Lung (tissue), 12 donors: Measurements from ENCODE around the gene UST. TPM values are rescaled to one million over a fixed set of nuclear protein-coding genes. Genes with fewer than 3 reads are reported as not detected.

Experiments
- ATAC-seq: fragments of 200-7000 bp; cut with Tn5 transposase; one replicate; pipeline ENCODE4 v1.9.1; 2020; ENCODE audit warnings: moderate number of reproducible peaks; ENCODE audit not compliant: insufficient read depth, low FRiP score
- DNase-seq, 3 donors: peaks; one replicate each; pipeline ENCODE4 v3.0.0-alpha.2; 2013 to 2017
- H3K27ac ChIP-seq, 2 donors: one replicate each; pipeline ENCODE4 v1.5.1; 2013; ENCODE audit warnings: mild to moderate bottlenecking in 2 of 2, moderate library complexity in 2 of 2, control low read depth in 1 of 2, inconsistent platforms in 1 of 2, low read depth in 1 of 2, low read length in 1 of 2
- H3K27me3 ChIP-seq, 3 donors: one replicate each; pipeline ENCODE4 v1.5.1; 2013; ENCODE audit warnings: low read length in 2 of 3; ENCODE audit not compliant: control insufficient read depth in 3 of 3, insufficient read depth in 3 of 3
- H3K36me3 ChIP-seq, 4 donors: one replicate each; pipeline ENCODE4 v1.5.1; 2013; ENCODE audit warnings: low read length in 4 of 4, mild to moderate bottlenecking in 1 of 4, moderate library complexity in 1 of 4; ENCODE audit not compliant: control insufficient read depth in 4 of 4, insufficient read depth in 4 of 4
- H3K4me1 ChIP-seq, 5 donors: one replicate each; pipeline ENCODE4 v1.5.1; 2013; ENCODE audit warnings: low read length in 5 of 5, mild to moderate bottlenecking in 2 of 5, moderate library complexity in 1 of 5; ENCODE audit not compliant: control insufficient read depth in 5 of 5, insufficient read depth in 5 of 5
- H3K4me3 ChIP-seq: one replicate; pipeline ENCODE4 v1.5.1; 2013; ENCODE audit warnings: mild to moderate bottlenecking, control low read depth, moderate library complexity
- H3K9ac ChIP-seq, 2 donors: one replicate each; pipeline ENCODE4 v1.5.1; 2013; ENCODE audit warnings: low read length in 2 of 2, control low read depth in 1 of 2; ENCODE audit not compliant: insufficient read depth in 1 of 2
- H3K9me3 ChIP-seq, 4 donors: one replicate each; pipeline ENCODE4 v1.5.1; 2013; ENCODE audit warnings: low read length in 3 of 4, mild to moderate bottlenecking in 1 of 4, moderate library complexity in 1 of 4; ENCODE audit not compliant: control insufficient read depth in 4 of 4, insufficient read depth in 3 of 4
- CTCF ChIP-seq: IDR thresholded peaks from 2 replicates; pipeline ENCODE4 v1.5.1; 2012; ENCODE audit warnings: mild to moderate bottlenecking; ENCODE audit errors: control extremely low read depth, extremely low read depth
- WGBS, 2 donors: extraction: QIAGEN DNeasy Blood & Tissue Kit; methylation state at CpG; one replicate each; pipeline ENCODE4 v1.1.7; 2013; 5-methylcytosine and 5-hydroxymethylcytosine counted together
- polyA plus RNA-seq, 2 donors: library from polyadenylated mRNA; stranded (reverse); fragments of 200-250 nt; gene quantifications; one replicate each; pipeline ENCODE4 v1.2.1, GENCODE V29; 2013
- total RNA-seq, 2 donors: library from RNA; depleted of rRNA in 1 of 2; stranded (reverse); fragments of >200 nt in 1 of 2; gene quantifications; one replicate each; pipeline ENCODE4 v1.2.1, GENCODE V29; 2014 to 2021
- donor health status: control.
- donor health status: control.
- donor health status: Bipolar disorder and iron deficiency.
- donor health status: healthy.
- donor health status: DM: yes; HTN: yes; CAD: no.

UST gene
- total and polyA plus RNA-seq, 4 donors = 4.5 to 24.0 (median 7.1) TPM

DNA sequence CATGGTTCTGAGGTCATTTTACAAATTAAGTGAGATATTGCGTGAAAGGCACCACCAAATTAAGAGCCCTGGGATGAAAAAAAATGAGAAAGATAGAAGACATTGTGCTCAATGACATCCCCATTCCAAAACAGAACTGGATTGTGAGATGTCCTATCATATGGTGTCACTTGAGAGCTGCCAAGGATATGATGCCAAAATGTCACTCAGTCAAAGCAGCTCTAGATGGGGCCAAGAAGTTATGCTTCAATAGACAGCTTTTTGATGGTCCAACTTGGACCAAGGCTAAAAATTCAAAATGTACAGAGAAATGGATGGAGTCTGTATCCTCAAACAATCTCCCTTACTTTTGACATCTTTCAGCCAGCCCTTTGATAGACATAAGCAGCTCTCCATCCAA lies 180.8 kb downstream of the UST start:
- no peaks in the 10 kb centered on the region for H3K9me3 ChIP-seq
- no peaks in the 10 kb centered on the region for H3K27me3 ChIP-seq
- DNase-seq (no peak), ATAC-seq (no peak)
- no peaks in the 10 kb centered on the region for H3K36me3 ChIP-seq
- WGBS, 2 donors = 98% methylated on average over 1 of the region's 1 CpG
- no peak overlapping the region for H3K27ac ChIP-seq
- no peak for TF ChIP-seq CTCF
- peaks cover 0 to 11% (median 0%) of the 10 kb centered on the region in 5 donors for H3K4me1 ChIP-seq
- H3K9ac ChIP-seq = no peak overlapping the region
- H3K4me3 ChIP-seq = no peak overlapping the region

- ATAC-seq = no peak
- H3K9ac ChIP-seq = no peak overlapping the region
- H3K9me3 ChIP-seq = no peaks in the 10 kb centered on the region
- H3K4me3 ChIP-seq = no peak overlapping the region
- peaks cover 0 to 11% (median 0%) of the 10 kb centered on the region in 5 donors for H3K4me1 ChIP-seq
- no peak for TF ChIP-seq CTCF
- no peak for DNase-seq
- H3K36me3 ChIP-seq = no peaks in the 10 kb centered on the region
- H3K27ac ChIP-seq = no peak overlapping the region
- 95 to 100% methylated on average over 1 of the region's 1 CpG for WGBS, 2 donors
- H3K27me3 ChIP-seq = no peaks in the 10 kb centered on the region
These were observed 182.0 kb downstream of the UST start for GRCh38 chr6:148928811-148929210.

- no peak for ATAC-seq
These were observed 185.4 kb downstream of the UST start for GRCh38 chr6:148932208-148932607.

More at GRCh38 chr6:148932208-148932607, 185.4 kb downstream of the UST start:
- 74 to 85% methylated on average over 1 of the region's 1 CpG for WGBS, 2 donors
- Histone ChIP-seq H3K4me3 (no peak overlapping the region), H3K27me3 (no peaks in the 10 kb centered on the region), H3K4me1 (peaks cover 0 to 34% (median 4%) of the 10 kb centered on the region in 5 donors), H3K27ac (no peak overlapping the region), H3K36me3 (no peaks in the 10 kb centered on the region), H3K9ac (no peak overlapping the region), H3K9me3 (no peaks in the 10 kb centered on the region)
- TF ChIP-seq CTCF = no peak
- no peak for DNase-seq
